ENCODE data around the gene DRAP1.

DNA sequence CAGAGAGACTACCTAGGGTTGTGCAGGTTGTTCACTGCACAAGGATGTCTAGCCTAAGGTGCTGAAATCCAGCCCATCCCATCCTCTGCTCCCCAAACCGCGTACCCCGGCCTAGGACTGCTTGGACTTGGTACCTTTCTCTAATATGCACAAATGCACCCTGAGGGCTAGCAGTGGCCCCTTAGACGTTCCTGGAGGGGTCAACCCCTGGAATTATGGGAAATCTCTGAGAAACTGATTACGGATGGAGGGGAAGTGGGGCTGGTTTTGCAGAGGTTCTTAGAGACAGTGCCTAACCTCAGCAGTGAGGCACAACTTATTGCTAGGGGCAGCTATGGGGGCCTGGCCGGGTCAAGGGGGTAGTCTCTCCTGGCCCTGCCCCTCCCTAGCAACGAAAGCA lies 2.8 kb upstream of the DRAP1 start:
- TF ChIP-seq, protein P1, sequence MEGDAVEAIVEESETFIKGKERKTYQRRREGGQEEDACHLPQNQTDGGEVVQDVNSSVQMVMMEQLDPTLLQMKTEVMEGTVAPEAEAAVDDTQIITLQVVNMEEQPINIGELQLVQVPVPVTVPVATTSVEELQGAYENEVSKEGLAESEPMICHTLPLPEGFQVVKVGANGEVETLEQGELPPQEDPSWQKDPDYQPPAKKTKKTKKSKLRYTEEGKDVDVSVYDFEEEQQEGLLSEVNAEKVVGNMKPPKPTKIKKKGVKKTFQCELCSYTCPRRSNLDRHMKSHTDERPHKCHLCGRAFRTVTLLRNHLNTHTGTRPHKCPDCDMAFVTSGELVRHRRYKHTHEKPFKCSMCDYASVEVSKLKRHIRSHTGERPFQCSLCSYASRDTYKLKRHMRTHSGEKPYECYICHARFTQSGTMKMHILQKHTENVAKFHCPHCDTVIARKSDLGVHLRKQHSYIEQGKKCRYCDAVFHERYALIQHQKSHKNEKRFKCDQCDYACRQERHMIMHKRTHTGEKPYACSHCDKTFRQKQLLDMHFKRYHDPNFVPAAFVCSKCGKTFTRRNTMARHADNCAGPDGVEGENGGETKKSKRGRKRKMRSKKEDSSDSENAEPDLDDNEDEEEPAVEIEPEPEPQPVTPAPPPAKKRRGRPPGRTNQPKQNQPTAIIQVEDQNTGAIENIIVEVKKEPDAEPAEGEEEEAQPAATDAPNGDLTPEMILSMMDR (conservative IDR thresholded peaks at IDR 0.05; ENCODE audit: low read length) = no peak
- TF ChIP-seq EZH2phosphoT487 (IDR thresholded peaks at IDR 0.05; ENCODE audit: borderline replicate concordance) = no peak
